ENCODE data around the gene RNF213.
"Not testable (repeated sequence)": the region's sequence is repeated elsewhere in the genome, so short reads cannot be mapped to it uniquely, and the experiment has no call there.

Gene RNF213

GRCh38 chr17:80395402-80396151 lies 134.9 kb downstream of the RNF213 start:
- Histone ChIP-seq H3K27me3 (replicated peaks; ENCODE audit: control insufficient read depth, insufficient read depth, low read length) (no peaks in the 10 kb centered on the region), H3K36me3 (ENCODE audit: control insufficient read depth, insufficient read depth, low read length) (peaks cover 8% of the 10 kb centered on the region), H3K4me3 (replicated peaks; ENCODE audit: low read depth, low read length) (no peak overlapping the region)
- no peak for DNase-seq (ENCODE audit: extremely low read depth, insufficient read length)
- no peak for TF ChIP-seq CTCF (IDR thresholded peaks at IDR 0.05; ENCODE audit: insufficient read depth, low read length, poor library complexity, severe bottlenecking)

GRCh38 chr17:80396157-80397033 lies 135.7 kb downstream of the RNF213 start:
- Histone ChIP-seq H3K4me3 (replicated peaks; ENCODE audit: low read depth, low read length) (no peak overlapping the region), H3K36me3 (ENCODE audit: control insufficient read depth, insufficient read depth, low read length) (peaks cover 5% of the 10 kb centered on the region), H3K27me3 (replicated peaks; ENCODE audit: control insufficient read depth, insufficient read depth, low read length) (no peaks in the 10 kb centered on the region)
- no peak for DNase-seq (ENCODE audit: extremely low read depth, insufficient read length)
- no peak for TF ChIP-seq CTCF (IDR thresholded peaks at IDR 0.05; ENCODE audit: insufficient read depth, low read length, poor library complexity, severe bottlenecking)

GRCh38 chr17:80397034-80397387 lies 136.4 kb downstream of the RNF213 start:
- H3K36me3 ChIP-seq (ENCODE audit: control insufficient read depth, insufficient read depth, low read length) = peaks cover 5% of the 10 kb centered on the region
- H3K27me3 ChIP-seq (replicated peaks; ENCODE audit: control insufficient read depth, insufficient read depth, low read length) = no peaks in the 10 kb centered on the region
- TF ChIP-seq CTCF (IDR thresholded peaks at IDR 0.05; ENCODE audit: insufficient read depth, low read length, poor library complexity, severe bottlenecking) = no peak
- H3K4me3 ChIP-seq (replicated peaks; ENCODE audit: low read depth, low read length) = no peak overlapping the region
- no peak for DNase-seq (ENCODE audit: extremely low read depth, insufficient read length)

- Histone ChIP-seq H3K4me3 (replicated peaks; ENCODE audit: low read depth, low read length) (no peak overlapping the region), H3K36me3 (ENCODE audit: control insufficient read depth, insufficient read depth, low read length) (peaks cover 5% of the 10 kb centered on the region), H3K27me3 (replicated peaks; ENCODE audit: control insufficient read depth, insufficient read depth, low read length) (no peaks in the 10 kb centered on the region)
- no peak for TF ChIP-seq CTCF (IDR thresholded peaks at IDR 0.05; ENCODE audit: insufficient read depth, low read length, poor library complexity, severe bottlenecking)
- DNase-seq (ENCODE audit: extremely low read depth, insufficient read length) = no peak
These were observed 137.0 kb downstream of the RNF213 start for GRCh38 chr17:80397686-80398085.

- H3K36me3 ChIP-seq (ENCODE audit: control insufficient read depth, insufficient read depth, low read length); H3K27me3 ChIP-seq (replicated peaks; ENCODE audit: control insufficient read depth, insufficient read depth, low read length); H3K4me3 ChIP-seq (replicated peaks; ENCODE audit: low read depth, low read length); DNase-seq (ENCODE audit: extremely low read depth, insufficient read length): not testable (repeated sequence)
These were observed 140.4 kb downstream of the RNF213 start for GRCh38 chr17:80401086-80401485.

- H3K4me3 ChIP-seq (replicated peaks; ENCODE audit: low read depth, low read length); H3K27me3 ChIP-seq (replicated peaks; ENCODE audit: control insufficient read depth, insufficient read depth, low read length); DNase-seq (ENCODE audit: extremely low read depth, insufficient read length); H3K36me3 ChIP-seq (ENCODE audit: control insufficient read depth, insufficient read depth, low read length): not testable (repeated sequence)
These were observed 141.4 kb downstream of the RNF213 start for GRCh38 chr17:80402102-80402501.
